Osteoblast (primary cell): ENCODE measurements around the gene TOP1. TPM values are rescaled to one million over a fixed set of nuclear protein-coding genes. Genes with fewer than 3 reads are reported as not detected.

Experiments
- DNase-seq: peaks from one replicate; pipeline ENCODE4 v3.0.0; 2011; ENCODE audit warnings: low spot score, mixed read lengths; ENCODE audit not compliant: insufficient read length; ENCODE audit errors: missing footprints
- H2AFZ ChIP-seq: 2 replicates; pipeline ENCODE4 v1.6.0; 2011; ENCODE audit warnings: mild to moderate bottlenecking, low read length
- H3K27ac ChIP-seq: 2 replicates; pipeline ENCODE4 v1.5.1; 2011; ENCODE audit warnings: mild to moderate bottlenecking, low read depth, low read length, moderate library complexity
- H3K27me3 ChIP-seq: 2 replicates; pipeline ENCODE4 v1.6.0; 2012; ENCODE audit warnings: mild to moderate bottlenecking, control low read depth, inconsistent platforms, low read length, moderate library complexity; ENCODE audit not compliant: insufficient read depth
- H3K36me3 ChIP-seq: 2 replicates; pipeline ENCODE4 v1.5.1; 2011; ENCODE audit warnings: mild to moderate bottlenecking, low read length, control low read depth, moderate library complexity; ENCODE audit not compliant: insufficient read depth
- H3K4me1 ChIP-seq: 2 replicates; pipeline ENCODE4 v1.5.1; 2011; ENCODE audit warnings: mild to moderate bottlenecking, low read length, control low read depth, moderate library complexity; ENCODE audit not compliant: insufficient read depth
- H3K4me2 ChIP-seq: 2 replicates; pipeline ENCODE4 v1.6.0; 2011; ENCODE audit warnings: mild to moderate bottlenecking, low read length; ENCODE audit not compliant: insufficient read depth
- H3K4me3 ChIP-seq: fragments of 200-600 bp; sonication (generic); 3 replicates; pipeline ENCODE4 v1.5.1; 2012; ENCODE audit warnings: mild to moderate bottlenecking, low read length, inconsistent platforms; ENCODE audit not compliant: insufficient read depth
- H3K79me2 ChIP-seq: 2 replicates; pipeline ENCODE4 v1.6.0; 2012; ENCODE audit warnings: mild to moderate bottlenecking, low read length, control low read depth, inconsistent platforms; ENCODE audit not compliant: insufficient read depth
- H3K9me3 ChIP-seq: 2 replicates; pipeline ENCODE4 v1.5.1; 2011; ENCODE audit warnings: low read depth, low read length, control low read depth
- H4K20me1 ChIP-seq: 2 replicates; pipeline ENCODE4 v1.6.0; 2012; ENCODE audit warnings: mild to moderate bottlenecking, low read length, control low read depth; ENCODE audit not compliant: insufficient read depth
- CTCF ChIP-seq: IDR thresholded peaks from 2 replicates; pipeline ENCODE4 v1.5.1; 2011; ENCODE audit warnings: mild to moderate bottlenecking, low read depth, low read length, moderate library complexity; ENCODE audit errors: extremely low read depth
- total RNA-seq: library from RNA; depleted of rRNA; stranded (reverse); fragments of >200 nt; gene quantifications from 2 replicates; pipeline ENCODE4 v1.2.3, GENCODE V29; 2012

Gene TOP1
- total RNA-seq, 1 donor: 10.5 TPM

GRCh38 chr20:41065716-41066115, 37.1 kb downstream of the TOP1 start:
- Histone ChIP-seq H2AFZ (no peak overlapping the region), H3K4me2 (no peak overlapping the region), H3K4me3 (no peak overlapping the region), H3K4me1 (no peaks in the 10 kb centered on the region), H4K20me1 (peaks cover 12% of the 10 kb centered on the region), H3K27me3 (no peaks in the 10 kb centered on the region), H3K36me3 (peaks cover 26% of the 10 kb centered on the region), H3K9me3 (no peaks in the 10 kb centered on the region), H3K27ac (no peak overlapping the region), H3K79me2 (peaks cover 91% of the 10 kb centered on the region)
- no peak for DNase-seq
- TF ChIP-seq CTCF: no peak

- Histone ChIP-seq H3K36me3 (peaks cover 8% of the 10 kb centered on the region), H4K20me1 (peaks cover 20% of the 10 kb centered on the region), H3K27me3 (no peaks in the 10 kb centered on the region), H3K4me2 (no peak overlapping the region), H2AFZ (no peak overlapping the region), H3K9me3 (no peaks in the 10 kb centered on the region), H3K4me3 (no peak overlapping the region), H3K4me1 (peaks cover 17% of the 10 kb centered on the region), H3K79me2 (peaks cover 86% of the 10 kb centered on the region), H3K27ac (no peak overlapping the region)
- TF ChIP-seq CTCF: no peak
- DNase-seq: no peak
Observed at GRCh38 chr20:41068806-41069205, 40.2 kb downstream of the TOP1 start.

- peaks cover 33% of the 10 kb centered on the region for H3K4me1 ChIP-seq
- DNase-seq: peak; percentile 88
- H3K27me3 ChIP-seq: no peaks in the 10 kb centered on the region
- peaks cover 7% of the 10 kb centered on the region for H3K36me3 ChIP-seq
- peak overlapping the region; percentile 79 for H3K27ac ChIP-seq
- no peak for TF ChIP-seq CTCF
- peak overlapping the region; percentile 57 for H3K4me2 ChIP-seq
- H3K4me3 ChIP-seq: peak overlapping the region; percentile 15
- H3K9me3 ChIP-seq: no peaks in the 10 kb centered on the region
- H4K20me1 ChIP-seq: peaks cover 20% of the 10 kb centered on the region
- H2AFZ ChIP-seq: no peak overlapping the region
- H3K79me2 ChIP-seq: peaks cover 92% of the 10 kb centered on the region
Observed at GRCh38 chr20:41072190-41072863, 43.7 kb downstream of the TOP1 start.

- Histone ChIP-seq H3K27ac (peak overlapping the region; percentile 79), H3K27me3 (no peaks in the 10 kb centered on the region), H3K9me3 (no peaks in the 10 kb centered on the region), H3K79me2 (peaks cover 91% of the 10 kb centered on the region), H3K4me2 (peak overlapping the region; percentile 57), H3K36me3 (peaks cover 9% of the 10 kb centered on the region), H4K20me1 (peaks cover 16% of the 10 kb centered on the region), H3K4me3 (peak overlapping the region; percentile 15), H3K4me1 (peaks cover 34% of the 10 kb centered on the region), H2AFZ (no peak overlapping the region)
- DNase-seq: no peak
- TF ChIP-seq CTCF: no peak
Observed at GRCh38 chr20:41072915-41073314, 44.3 kb downstream of the TOP1 start.
